ENCODE results near the gene CTXN3. TPM values are rescaled to one million over a fixed set of nuclear protein-coding genes. Genes with fewer than 3 reads are reported as not detected.

Gene CTXN3
- total RNA-seq, 4 donors from 2014 or later: not detected

DNA sequence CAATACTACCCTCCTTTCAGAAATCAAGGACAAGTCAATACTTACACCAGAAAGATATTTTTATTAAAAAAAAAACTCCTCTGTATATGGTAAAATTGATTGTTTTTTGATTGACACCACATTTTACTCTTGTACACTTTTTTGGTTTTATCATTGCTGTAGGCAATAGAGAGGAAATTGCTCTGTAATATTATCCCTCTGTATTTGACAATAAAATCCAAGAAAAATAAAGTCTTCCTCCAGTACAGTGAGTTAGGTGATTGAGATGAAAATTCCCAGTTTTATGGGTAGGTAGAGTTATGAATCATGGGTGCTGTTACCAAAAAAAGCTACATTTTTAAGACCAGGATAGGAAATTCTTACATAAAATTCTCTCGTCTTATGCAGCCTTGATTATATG lies 31.7 kb downstream of the CTXN3 start:
- DNase-seq (ENCODE audit: low spot score in 2 of 2): no peak
- WGBS, 2 donors: 82 to 84% methylated on average over 1 of the region's 1 CpG
- intact Hi-C loops (cut with DNase I; ENCODE audit: low total_unique reads): no loop called here
- TF ChIP-seq, protein P1, sequence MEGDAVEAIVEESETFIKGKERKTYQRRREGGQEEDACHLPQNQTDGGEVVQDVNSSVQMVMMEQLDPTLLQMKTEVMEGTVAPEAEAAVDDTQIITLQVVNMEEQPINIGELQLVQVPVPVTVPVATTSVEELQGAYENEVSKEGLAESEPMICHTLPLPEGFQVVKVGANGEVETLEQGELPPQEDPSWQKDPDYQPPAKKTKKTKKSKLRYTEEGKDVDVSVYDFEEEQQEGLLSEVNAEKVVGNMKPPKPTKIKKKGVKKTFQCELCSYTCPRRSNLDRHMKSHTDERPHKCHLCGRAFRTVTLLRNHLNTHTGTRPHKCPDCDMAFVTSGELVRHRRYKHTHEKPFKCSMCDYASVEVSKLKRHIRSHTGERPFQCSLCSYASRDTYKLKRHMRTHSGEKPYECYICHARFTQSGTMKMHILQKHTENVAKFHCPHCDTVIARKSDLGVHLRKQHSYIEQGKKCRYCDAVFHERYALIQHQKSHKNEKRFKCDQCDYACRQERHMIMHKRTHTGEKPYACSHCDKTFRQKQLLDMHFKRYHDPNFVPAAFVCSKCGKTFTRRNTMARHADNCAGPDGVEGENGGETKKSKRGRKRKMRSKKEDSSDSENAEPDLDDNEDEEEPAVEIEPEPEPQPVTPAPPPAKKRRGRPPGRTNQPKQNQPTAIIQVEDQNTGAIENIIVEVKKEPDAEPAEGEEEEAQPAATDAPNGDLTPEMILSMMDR (IDR thresholded peaks at IDR 0.05): no peak
- no peak for TF ChIP-seq POLR2A (IDR thresholded peaks at IDR 0.05)
- no peak overlapping the region for H3K4me3 ChIP-seq (ENCODE audit: low read depth, poor library complexity, severe bottlenecking)

DNA sequence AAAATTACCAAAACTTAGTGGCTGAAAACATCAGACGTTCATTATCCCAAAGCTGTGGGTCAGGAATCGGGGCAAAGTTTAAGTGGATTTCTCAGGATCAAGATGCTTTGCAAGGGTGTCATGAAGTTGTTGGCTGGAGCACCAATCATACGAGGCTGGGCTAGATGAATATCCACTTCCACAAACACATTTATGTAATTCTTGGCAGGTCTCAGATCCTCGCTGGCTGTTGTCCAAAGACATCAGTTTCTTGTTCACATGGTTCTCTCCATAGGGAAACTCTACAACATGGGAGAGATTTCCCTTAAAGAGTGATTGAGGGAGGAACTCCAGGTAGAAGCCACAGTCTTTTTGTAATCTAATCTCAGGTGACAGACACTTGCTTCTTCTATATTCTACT lies 34.1 kb downstream of the CTXN3 start:
- intact Hi-C loops (cut with DNase I; ENCODE audit: low total_unique reads): no loop called here
- WGBS, 2 donors: 58 to 62% methylated on average over 4 of the region's 4 CpGs
- no peak overlapping the region for H3K4me3 ChIP-seq (ENCODE audit: low read depth, poor library complexity, severe bottlenecking)
- DNase-seq (ENCODE audit: low spot score in 2 of 2): no peak
- TF ChIP-seq POLR2A (IDR thresholded peaks at IDR 0.05): no peak
- TF ChIP-seq, protein P1 (IDR thresholded peaks at IDR 0.05): no peak

DNA sequence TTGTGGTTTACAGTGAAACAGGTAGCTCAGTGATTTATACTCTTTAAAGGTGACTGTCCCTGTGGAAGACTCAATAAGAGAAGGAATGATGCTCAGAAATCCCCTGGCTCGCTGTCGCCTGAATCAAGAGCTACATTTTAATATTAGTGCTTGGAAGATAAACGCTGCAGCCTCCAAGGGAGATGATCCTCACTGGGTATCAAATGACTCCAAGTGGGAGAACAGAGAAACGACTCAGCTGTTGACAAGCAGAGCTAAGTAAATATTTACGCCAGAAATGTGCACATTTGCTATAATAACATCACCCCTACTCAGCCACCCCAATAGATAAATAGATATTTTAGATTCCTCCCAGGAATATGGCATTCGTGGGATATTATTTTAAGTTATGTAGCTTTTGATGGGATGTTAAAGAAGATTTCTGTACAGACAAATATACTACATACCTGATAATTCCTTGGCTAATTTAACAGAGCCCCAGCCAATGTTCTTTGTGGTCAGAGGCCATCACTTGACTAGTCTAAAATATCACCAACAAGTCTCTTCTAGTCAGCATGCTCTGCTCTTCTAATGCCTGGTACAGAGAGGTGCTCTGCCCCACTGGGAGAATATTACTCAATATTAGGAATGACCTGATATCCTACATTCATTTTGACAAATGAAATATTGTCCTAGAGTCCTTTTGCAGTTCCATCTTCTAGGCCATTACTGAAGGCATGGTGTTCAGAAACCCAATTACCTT lies 36.0 kb downstream of the CTXN3 start:
- WGBS, 2 donors: 85 to 87% methylated on average over 6 of the region's 6 CpGs
- no peak for DNase-seq (ENCODE audit: low spot score in 2 of 2)
- TF ChIP-seq, protein P1 (IDR thresholded peaks at IDR 0.05): no peak
- intact Hi-C loops (cut with DNase I; ENCODE audit: low total_unique reads): no loop called here
- H3K4me3 ChIP-seq (ENCODE audit: low read depth, poor library complexity, severe bottlenecking): no peak overlapping the region

DNA sequence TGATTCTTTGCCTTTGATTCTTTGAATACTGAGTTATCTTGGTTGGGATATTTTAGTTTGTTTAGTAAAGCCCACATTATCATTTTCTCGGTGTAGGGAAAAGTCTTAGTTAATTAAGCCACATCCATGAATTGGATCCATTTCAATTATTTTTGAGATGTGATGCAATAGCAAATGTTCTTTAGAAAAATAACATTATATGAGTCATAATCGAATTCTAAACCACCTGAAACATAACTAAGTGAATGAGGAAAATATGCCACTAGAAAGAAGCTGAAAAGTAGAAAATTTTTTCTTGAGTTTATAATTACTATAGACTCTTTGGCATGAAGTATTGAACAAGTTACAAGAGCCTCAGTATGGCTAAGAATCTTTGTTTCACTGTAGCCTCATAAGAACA lies 36.8 kb downstream of the CTXN3 start:
- TF ChIP-seq POLR2A (IDR thresholded peaks at IDR 0.05): no peak
- TF ChIP-seq, protein P1 (IDR thresholded peaks at IDR 0.05): no peak
- H3K4me3 ChIP-seq (ENCODE audit: low read depth, poor library complexity, severe bottlenecking): no peak overlapping the region
- 40 to 54% methylated on average over 2 of the region's 2 CpGs for WGBS, 2 donors
- no peak for DNase-seq (ENCODE audit: low spot score in 2 of 2)
- intact Hi-C loops (cut with DNase I; ENCODE audit: low total_unique reads): no loop called here

DNA sequence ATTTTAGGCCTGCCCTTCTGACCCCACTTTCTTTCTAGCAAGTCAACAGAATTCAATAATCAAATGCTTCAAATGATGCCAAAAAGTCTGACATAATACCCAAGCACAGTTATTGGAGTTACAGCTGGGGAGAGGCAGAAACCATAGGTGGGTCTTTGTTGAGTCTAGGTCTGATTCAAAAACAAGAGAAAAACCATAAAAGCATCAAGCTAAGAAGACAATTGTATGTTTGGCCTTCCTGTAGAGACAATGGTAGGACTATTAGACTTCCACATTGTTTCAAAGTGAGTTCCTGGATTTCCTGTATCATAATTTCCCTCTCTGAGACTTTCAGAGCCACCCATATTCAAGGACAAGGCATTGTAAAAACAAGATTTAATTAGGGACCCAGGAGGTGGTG lies 37.5 kb downstream of the CTXN3 start:
- DNase-seq (ENCODE audit: low spot score in 2 of 2): no peak
- no peak for TF ChIP-seq POLR2A (IDR thresholded peaks at IDR 0.05)
- TF ChIP-seq, protein P1 (IDR thresholded peaks at IDR 0.05): no peak
- intact Hi-C loops (cut with DNase I; ENCODE audit: low total_unique reads): no loop called here
- no peak overlapping the region for H3K4me3 ChIP-seq (ENCODE audit: low read depth, poor library complexity, severe bottlenecking)
